Mucosa of descending colon (tissue), 3 donors: ENCODE results near the gene MAP2K6. TPM values are rescaled to one million over a fixed set of nuclear protein-coding genes. Genes with fewer than 3 reads are reported as not detected.

Experiments
- ATAC-seq: fragments of 200-7000 bp; cut with Tn5 transposase; one replicate; pipeline ENCODE4 v1.9.1; 2020; ENCODE audit warnings: mild to moderate bottlenecking, moderate library complexity
- DNase-seq, 3 donors: peaks; one replicate each; pipeline ENCODE4 v3.0.0-alpha.2; 2020
- H3K36me3 ChIP-seq: fragments of 200-600 bp; one replicate; pipeline ENCODE4 v1.8.0; 2021; ENCODE audit warnings: low read depth, mild to moderate bottlenecking
- H3K4me1 ChIP-seq: fragments of 200-600 bp; one replicate; pipeline ENCODE4 v1.8.0; 2021; ENCODE audit warnings: low read depth, mild to moderate bottlenecking
- H3K4me3 ChIP-seq: fragments of 200-600 bp; one replicate; pipeline ENCODE4 v1.8.0; 2021; ENCODE audit warnings: mild to moderate bottlenecking
- H3K9me3 ChIP-seq: fragments of 200-600 bp; one replicate; pipeline ENCODE4 v1.8.0; 2021; ENCODE audit warnings: mild to moderate bottlenecking
- intact Hi-C, 2 donors: fragments of 100-400 bp; cut with DNase I in 1 of 2; cut with micrococcal nuclease in 1 of 2; formaldehyde crosslinking; loops; one replicate each; pipeline versions ENCODE4 v1.11.0 to v1.11.1; 2022; cut with DNase I, micrococcal nuclease
- total RNA-seq, 3 donors: library from RNA; stranded (reverse); fragmentation: NEBNext Ultra II Directional in 2 of 3; extraction: Animal tissue kit (Norgen Biotek cat#: 25700) in 2 of 3; gene quantifications; one replicate each; pipeline versions ENCODE4 v1.2.1 to v1.2.4, GENCODE V29; 2021 to 2023
- TF ChIP-seq, protein P1 (sequence below): fragments of 200-600 bp; IDR thresholded peaks from one replicate; pipeline ENCODE4 v1.8.0; 2022; ENCODE audit warnings: antibody characterized with exemption, mild to moderate bottlenecking
- donor health status: DM: no; HTN: no; CAD: no; lungs with moderate emphysema.
- donor health status: DM: no; HTN: no; CAD: no.
- donor health status: DM: no; HTN: yes; CAD: no.

The MAP2K6 gene
- total RNA-seq, 3 donors from 2014 or later, result 62.9 to 146 (median 117) TPM

DNA sequence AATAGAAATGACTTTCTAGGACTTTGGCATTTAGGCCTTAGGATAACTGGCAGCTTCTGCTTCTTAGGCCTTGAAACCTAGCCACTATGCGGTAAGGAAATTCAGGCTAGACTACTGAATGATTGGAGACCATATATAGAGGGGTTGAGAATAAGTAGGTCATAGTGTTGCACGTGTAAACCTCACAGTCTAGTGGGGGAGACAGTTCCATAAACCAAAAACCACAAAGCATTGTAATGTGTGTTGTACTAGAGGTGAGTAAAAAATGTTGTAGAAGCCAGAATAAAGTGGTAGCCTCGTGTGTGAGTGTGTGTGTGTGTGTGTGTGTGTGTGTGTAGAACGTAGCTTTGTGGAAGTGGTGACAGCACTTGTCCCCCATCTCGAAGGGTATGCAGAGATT, 188.5 kb downstream of the MAP2K6 start:
- no peaks in the 10 kb centered on the region for H3K9me3 ChIP-seq
- peaks cover 9% of the 10 kb centered on the region for H3K4me1 ChIP-seq
- intact Hi-C loops, result no loop called here
- TF ChIP-seq, protein P1, sequence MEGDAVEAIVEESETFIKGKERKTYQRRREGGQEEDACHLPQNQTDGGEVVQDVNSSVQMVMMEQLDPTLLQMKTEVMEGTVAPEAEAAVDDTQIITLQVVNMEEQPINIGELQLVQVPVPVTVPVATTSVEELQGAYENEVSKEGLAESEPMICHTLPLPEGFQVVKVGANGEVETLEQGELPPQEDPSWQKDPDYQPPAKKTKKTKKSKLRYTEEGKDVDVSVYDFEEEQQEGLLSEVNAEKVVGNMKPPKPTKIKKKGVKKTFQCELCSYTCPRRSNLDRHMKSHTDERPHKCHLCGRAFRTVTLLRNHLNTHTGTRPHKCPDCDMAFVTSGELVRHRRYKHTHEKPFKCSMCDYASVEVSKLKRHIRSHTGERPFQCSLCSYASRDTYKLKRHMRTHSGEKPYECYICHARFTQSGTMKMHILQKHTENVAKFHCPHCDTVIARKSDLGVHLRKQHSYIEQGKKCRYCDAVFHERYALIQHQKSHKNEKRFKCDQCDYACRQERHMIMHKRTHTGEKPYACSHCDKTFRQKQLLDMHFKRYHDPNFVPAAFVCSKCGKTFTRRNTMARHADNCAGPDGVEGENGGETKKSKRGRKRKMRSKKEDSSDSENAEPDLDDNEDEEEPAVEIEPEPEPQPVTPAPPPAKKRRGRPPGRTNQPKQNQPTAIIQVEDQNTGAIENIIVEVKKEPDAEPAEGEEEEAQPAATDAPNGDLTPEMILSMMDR, result no peak
- DNase-seq (no peak), ATAC-seq (no peak)
- H3K36me3 ChIP-seq, result no peaks in the 10 kb centered on the region
- no peak overlapping the region for H3K4me3 ChIP-seq

Other genes starting within 250 kb of the MAP2K6 start
- gene ABCA10, start 185.9 kb upstream of the MAP2K6 start, total RNA-seq, result 10 to 100 TPM in 1 of 3 donors, 1 to 10 TPM in 2; 3.1 to 14.2 (median 6.1) TPM
- 100 to 1,000 TPM in 1 of 3 donors, 10 to 100 TPM in 2; 46.2 to 100 (median 52.7) TPM for gene ABCA5, start 87.6 kb upstream of the MAP2K6 start, total RNA-seq